Ovary (tissue), 9 donors: ENCODE results near the gene HUWE1. TPM values are rescaled to one million over a fixed set of nuclear protein-coding genes. Genes with fewer than 3 reads are reported as not detected.

Experiments used
- DNase-seq, 5 donors: peaks; one replicate each; pipeline ENCODE4 v3.0.0-alpha.2; 2019 to 2020
- H3K27ac ChIP-seq, 2 donors: fragments of 200-600 bp; one replicate each; pipeline versions ENCODE4 v1.5.1 to v1.8.0; 2019 to 2022
- H3K27me3 ChIP-seq: fragments of 200-600 bp; one replicate; pipeline ENCODE4 v1.8.0; 2022
- H3K36me3 ChIP-seq: fragments of 200-600 bp; sonication (generic); one replicate; pipeline ENCODE4 v1.5.1; 2019
- H3K4me1 ChIP-seq: one replicate; pipeline ENCODE4 v1.8.1; 2013; ENCODE audit warnings: mild to moderate bottlenecking, moderate library complexity; ENCODE audit not compliant: insufficient read depth
- H3K4me3 ChIP-seq: fragments of 200-600 bp; sonication (generic); one replicate; pipeline ENCODE4 v1.5.1; 2017
- H3K9me3 ChIP-seq, 2 donors: fragments of 200-600 bp in 1 of 2; sonication (generic) in 1 of 2; one replicate each; pipeline versions ENCODE4 v1.5.1 to v1.8.1; 2013 to 2019; ENCODE audit warnings: mild to moderate bottlenecking in 1 of 2, moderate library complexity in 1 of 2
- EP300 ChIP-seq: sonication (generic); formaldehyde crosslinking; IDR thresholded peaks from one replicate; pipeline ENCODE4 v1.6.1; 2017; ENCODE audit warnings: antibody characterized with exemption
- POLR2A ChIP-seq: fragments of 450-650 bp; IDR thresholded peaks from one replicate; pipeline ENCODE4 v1.6.1; 2017; ENCODE audit warnings: antibody characterized with exemption, mild to moderate bottlenecking, moderate library complexity
- whole genome bisulfite sequencing, 3 donors: extraction: QIAGEN DNeasy Blood & Tissue Kit in 1 of 3; methylation state at CpG; one replicate each; pipeline versions ENCODE4 v1.1.5 to v1.1.7; 2013 to 2017; 5-methylcytosine and 5-hydroxymethylcytosine counted together
- intact Hi-C, 4 donors: fragments of 100-400 bp; cut with DNase I; formaldehyde crosslinking; loops; one replicate each; pipeline versions ENCODE4 v1.11.0 to v1.15.1; 2022 to 2023
- polyA plus RNA-seq, 2 donors: library from polyadenylated mRNA; stranded (reverse); fragments of 200-250 nt in 1 of 2; fragments of 350-450 nt in 1 of 2; fragmentation: Illumina TruSeq in 1 of 2; extraction: RNeasy Lipid Tissue Mini Kit (QIAGEN cat#74804) in 1 of 2; gene quantifications; one replicate each; pipeline ENCODE4 v1.2.3, GENCODE V29; 2013 to 2014
- total RNA-seq, 7 donors: library from RNA; depleted of rRNA in 2 of 7; stranded (reverse); fragments of >200 nt in 2 of 7; fragmentation: NEBNext Ultra II Directional in 3 of 7; extraction: Animal tissue kit (Norgen Biotek cat#: 25700) in 3 of 7; gene quantifications; one replicate each; pipeline versions ENCODE4 v1.1.0 to v1.2.4, GENCODE V29; 2016 to 2023
- TF ChIP-seq, protein P1 (sequence below), 3 donors: fragments of 450-650 bp in 2 of 3; fragments of 200-600 bp in 1 of 3; IDR thresholded peaks; one replicate each; pipeline versions ENCODE4 v1.5.1 to v1.8.0; 2016 to 2022; ENCODE audit warnings: antibody characterized with exemption in 3 of 3, mild to moderate bottlenecking in 1 of 3
- donor health status: DM: no; HTN: no; CAD: no; lungs with moderate emphysema.
- donor health status: DM: no; HTN: no; CAD: no.
- donor health status: Bipolar disorder and iron deficiency.
- donor health status: DM: yes; HTN: yes; CAD: no.
- donor health status: DM: no; HTN: no; CAD: no.
- donor health status: DM: yes; HTN: yes; CAD: no.

HUWE1 gene
- total and polyA plus RNA-seq, 9 donors = 58.2 to 198 (median 188) TPM

DNA sequence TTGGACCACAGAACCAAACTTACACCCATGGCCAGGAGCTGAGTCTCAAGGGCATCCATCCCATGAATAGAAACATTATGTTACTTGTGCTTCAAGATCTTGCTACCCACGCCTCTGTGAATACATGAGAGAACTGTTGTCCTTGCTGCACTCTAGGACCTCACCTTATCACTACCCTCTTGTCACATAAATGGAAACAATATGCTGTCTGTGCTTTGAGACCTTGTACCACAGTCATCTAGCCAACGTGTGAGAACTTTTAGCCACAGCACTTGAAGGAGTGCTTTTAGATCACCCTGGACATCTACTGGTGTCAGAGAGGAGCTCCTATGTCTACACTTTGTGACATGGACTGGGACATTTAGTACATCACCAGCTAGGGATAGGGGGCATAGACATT lies 30.7 kb upstream of the HUWE1 start:
- Histone ChIP-seq H3K27me3 (no peaks in the 10 kb centered on the region), H3K9me3 (no peaks in the 10 kb centered on the region), H3K27ac (no peak overlapping the region), H3K36me3 (no peaks in the 10 kb centered on the region), H3K4me3 (no peak overlapping the region), H3K4me1 (no peaks in the 10 kb centered on the region)
- intact Hi-C loops = no loop called here
- TF ChIP-seq EP300 (no peak), POLR2A (no peak)
- TF ChIP-seq, protein P1, sequence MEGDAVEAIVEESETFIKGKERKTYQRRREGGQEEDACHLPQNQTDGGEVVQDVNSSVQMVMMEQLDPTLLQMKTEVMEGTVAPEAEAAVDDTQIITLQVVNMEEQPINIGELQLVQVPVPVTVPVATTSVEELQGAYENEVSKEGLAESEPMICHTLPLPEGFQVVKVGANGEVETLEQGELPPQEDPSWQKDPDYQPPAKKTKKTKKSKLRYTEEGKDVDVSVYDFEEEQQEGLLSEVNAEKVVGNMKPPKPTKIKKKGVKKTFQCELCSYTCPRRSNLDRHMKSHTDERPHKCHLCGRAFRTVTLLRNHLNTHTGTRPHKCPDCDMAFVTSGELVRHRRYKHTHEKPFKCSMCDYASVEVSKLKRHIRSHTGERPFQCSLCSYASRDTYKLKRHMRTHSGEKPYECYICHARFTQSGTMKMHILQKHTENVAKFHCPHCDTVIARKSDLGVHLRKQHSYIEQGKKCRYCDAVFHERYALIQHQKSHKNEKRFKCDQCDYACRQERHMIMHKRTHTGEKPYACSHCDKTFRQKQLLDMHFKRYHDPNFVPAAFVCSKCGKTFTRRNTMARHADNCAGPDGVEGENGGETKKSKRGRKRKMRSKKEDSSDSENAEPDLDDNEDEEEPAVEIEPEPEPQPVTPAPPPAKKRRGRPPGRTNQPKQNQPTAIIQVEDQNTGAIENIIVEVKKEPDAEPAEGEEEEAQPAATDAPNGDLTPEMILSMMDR (IDR thresholded peaks at IDR 0.05) = no peak
- DNase-seq = no peak
- 55 to 74% (median 60%) methylated on average over 2 of the region's 2 CpGs for WGBS, 3 donors

DNA sequence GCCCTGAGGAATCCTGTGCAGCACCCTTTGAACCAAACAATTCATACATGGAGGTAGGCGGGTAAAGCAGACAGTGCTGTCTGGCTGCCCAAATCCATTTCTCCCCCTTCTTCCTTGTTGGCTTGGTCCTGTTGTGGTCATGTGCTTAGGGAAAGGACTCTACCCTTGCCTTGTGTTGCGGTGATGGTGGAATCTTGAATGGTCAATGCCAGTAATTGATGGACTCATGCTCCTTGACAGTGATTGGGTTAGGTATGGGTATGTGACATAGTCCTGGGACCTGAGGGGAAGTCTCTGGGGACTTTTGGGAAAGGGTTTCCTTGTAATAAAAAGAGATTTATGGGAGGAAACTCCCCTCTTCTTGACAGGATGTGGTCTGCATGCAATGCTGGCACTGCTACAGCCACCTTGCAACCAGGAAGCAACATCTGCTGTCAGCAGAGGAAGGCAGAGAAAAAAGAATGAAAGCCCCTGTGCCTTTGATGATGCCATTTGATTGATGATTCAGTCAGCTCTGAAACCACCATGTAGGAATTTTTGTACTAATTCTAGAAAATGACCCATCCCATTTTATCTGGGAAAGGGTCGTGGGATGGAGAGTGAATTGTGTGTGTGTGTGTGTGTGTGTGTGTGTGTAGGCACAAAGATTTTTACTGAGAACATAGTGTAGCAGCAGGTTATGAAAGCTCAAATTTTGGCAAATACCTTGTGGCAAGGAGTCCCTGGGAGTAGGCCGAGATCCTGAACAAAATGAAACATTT lies 30.0 kb upstream of the HUWE1 start:
- WGBS, 3 donors = 72 to 81% (median 79%) methylated on average over 4 of the region's 4 CpGs
- H3K9me3 ChIP-seq = no peaks in the 10 kb centered on the region

DNA sequence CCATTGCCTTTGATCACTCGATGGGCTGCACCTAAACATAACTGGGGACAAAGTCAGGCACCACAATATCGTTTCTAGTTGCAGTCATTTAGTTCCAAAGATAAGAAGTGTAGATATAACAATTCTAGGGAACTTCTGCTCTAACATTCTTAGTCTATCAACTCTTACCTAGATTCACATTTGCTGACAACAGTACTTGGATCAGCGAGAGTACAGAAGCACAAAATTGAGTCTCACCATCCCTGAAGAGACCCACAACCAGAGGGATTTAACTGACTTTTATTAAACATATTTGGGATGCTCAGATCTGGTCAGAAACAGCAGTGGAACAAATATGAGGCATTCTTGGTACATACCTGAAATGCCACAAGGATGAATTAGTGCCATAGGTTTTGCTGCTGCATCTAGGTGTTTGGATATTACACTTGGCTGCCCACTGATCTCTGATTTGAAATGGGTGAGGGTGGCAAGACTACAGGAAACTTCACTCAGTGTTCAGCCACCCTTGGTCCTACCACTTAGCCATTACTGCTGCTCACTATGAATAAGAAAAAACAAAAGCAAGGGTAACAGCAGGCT lies 28.9 kb upstream of the HUWE1 start:
- Histone ChIP-seq H3K27me3 (no peaks in the 10 kb centered on the region), H3K4me1 (no peaks in the 10 kb centered on the region), H3K36me3 (no peaks in the 10 kb centered on the region), H3K9me3 (no peaks in the 10 kb centered on the region), H3K27ac (no peak overlapping the region), H3K4me3 (no peak overlapping the region)
- TF ChIP-seq POLR2A (no peak), EP300 (no peak)
- TF ChIP-seq, protein P1 (IDR thresholded peaks at IDR 0.05) = no peak
- WGBS, 3 donors = 47 to 54% (median 54%) methylated on average over 3 of the region's 3 CpGs
- DNase-seq = no peak
- intact Hi-C loops = no loop called here

More for the DNA sequence above, 30.0 kb upstream of the HUWE1 start:
- DNase-seq = no peak
- H3K4me1 ChIP-seq = no peaks in the 10 kb centered on the region
- H3K36me3 ChIP-seq = no peaks in the 10 kb centered on the region
- TF ChIP-seq EP300 (no peak), POLR2A (no peak)
- TF ChIP-seq, protein P1 (IDR thresholded peaks at IDR 0.05) = no peak
- intact Hi-C loops = no loop called here
- H3K4me3 ChIP-seq = no peak overlapping the region
- no peak overlapping the region for H3K27ac ChIP-seq
- no peaks in the 10 kb centered on the region for H3K27me3 ChIP-seq

DNA sequence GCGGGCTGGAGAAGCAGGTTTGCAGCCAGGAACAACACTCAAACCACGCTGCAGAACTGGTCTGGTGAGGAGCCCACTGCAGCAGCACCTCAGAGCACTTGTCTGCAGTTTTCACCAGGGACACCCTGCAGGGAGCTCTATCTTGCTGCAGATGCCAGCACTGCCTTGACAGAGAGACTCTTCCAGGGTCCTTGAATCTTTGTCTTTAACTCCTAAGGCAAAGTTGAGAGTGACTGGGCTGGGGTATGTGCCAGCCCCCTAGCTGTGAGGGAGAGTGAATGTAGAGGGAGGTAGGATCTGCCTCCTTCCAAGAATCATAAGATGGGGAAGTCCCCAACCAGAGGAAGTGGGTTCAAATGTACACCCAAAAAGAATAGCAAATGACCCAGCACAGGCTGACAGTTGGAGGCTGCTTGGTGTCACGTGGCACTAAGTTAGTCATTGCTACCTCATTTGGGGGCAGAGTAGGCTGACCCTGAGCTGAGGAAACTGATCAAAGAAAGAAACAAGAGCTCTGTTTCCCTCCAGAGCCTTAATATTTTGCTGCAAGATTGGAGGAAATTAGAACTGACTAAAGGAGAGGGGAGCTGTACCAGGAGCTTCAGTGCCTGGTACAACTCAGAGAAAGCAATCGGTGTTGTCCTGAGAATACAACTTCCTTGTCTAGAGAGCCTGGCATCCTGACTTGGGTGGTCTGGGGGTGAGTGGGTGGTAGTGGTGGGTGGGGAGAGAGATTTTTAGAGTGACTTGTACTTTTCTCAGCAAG lies 28.2 kb upstream of the HUWE1 start:
- 30 to 34% (median 30%) methylated on average over 4 of the region's 4 CpGs for WGBS, 3 donors
- Histone ChIP-seq H3K27me3 (no peaks in the 10 kb centered on the region), H3K9me3 (no peaks in the 10 kb centered on the region), H3K4me3 (no peak overlapping the region), H3K27ac (no peak overlapping the region), H3K4me1 (no peaks in the 10 kb centered on the region), H3K36me3 (no peaks in the 10 kb centered on the region)
- no peak for TF ChIP-seq POLR2A
- TF ChIP-seq, protein P1 (IDR thresholded peaks at IDR 0.05) = no peak
- intact Hi-C loops = no loop called here
- DNase-seq = no peak
